PFSK-1 (cell line): ENCODE measurements around the gene MRPL50.

Experiments
- FOXP2 ChIP-seq: optimal IDR thresholded peaks from 2 replicates; pipeline ENCODE3; 2011; ENCODE audit warnings: borderline replicate concordance, control low read depth, inconsistent platforms; ENCODE audit not compliant: insufficient read depth; ENCODE audit errors: extremely low read length, extremely low read depth
- POLR2AphosphoS5 ChIP-seq: IDR thresholded peaks from 2 replicates; pipeline ENCODE4 v1.6.1; 2012; ENCODE audit warnings: low read depth, mild to moderate bottlenecking, control low read depth, low read length, moderate library complexity
- REST ChIP-seq, 2 experiments: IDR thresholded peaks; 2 replicates each; pipeline versions ENCODE4 v1.6.1 to v1.8.0; 2011 to 2012; ENCODE audit warnings: low read depth in 2 of 2, low read length in 2 of 2, control low read depth in 1 of 2, inconsistent platforms in 1 of 2, mild to moderate bottlenecking in 1 of 2, moderate library complexity in 1 of 2; ENCODE audit not compliant: insufficient read depth in 1 of 2
- SIN3A ChIP-seq: IDR thresholded peaks from 2 replicates; pipeline ENCODE4 v1.6.1; 2012; ENCODE audit warnings: mild to moderate bottlenecking, low read length, moderate library complexity, borderline replicate concordance; ENCODE audit not compliant: insufficient read depth
- TAF1 ChIP-seq: IDR thresholded peaks from 2 replicates; pipeline ENCODE4 v1.6.1; 2012; ENCODE audit warnings: low read length, control low read depth, borderline replicate concordance; ENCODE audit not compliant: insufficient read depth

Gene MRPL50

GRCh38 chr9:101365181-101365580 lies 33.2 kb downstream of the MRPL50 start:
- TF ChIP-seq FOXP2 (no peak), SIN3A (no peak), REST (IDR thresholded peaks at IDR 0.05; ENCODE audit: insufficient read depth in 1 of 2, low read depth in 2 of 2, low read length in 2 of 2) (no peak), POLR2AphosphoS5 (no peak), TAF1 (no peak)

GRCh38 chr9:101362450-101362849 lies 36.0 kb downstream of the MRPL50 start:
- no peak for TF ChIP-seq POLR2AphosphoS5
- TF ChIP-seq REST (IDR thresholded peaks at IDR 0.05; ENCODE audit: insufficient read depth in 1 of 2, low read depth in 2 of 2, low read length in 2 of 2) = no peak
- no peak for TF ChIP-seq TAF1
- TF ChIP-seq SIN3A = no peak
- no peak for TF ChIP-seq FOXP2

- TF ChIP-seq POLR2AphosphoS5 = no peak
- TF ChIP-seq FOXP2 = no peak
- no peak for TF ChIP-seq SIN3A
- no peak for TF ChIP-seq REST (IDR thresholded peaks at IDR 0.05; ENCODE audit: insufficient read depth in 1 of 2, low read depth in 2 of 2, low read length in 2 of 2)
- TF ChIP-seq TAF1 = no peak
Observed at GRCh38 chr9:101360647-101361046, 37.8 kb downstream of the MRPL50 start.

GRCh38 chr9:101359679-101360078 lies 38.7 kb downstream of the MRPL50 start:
- TF ChIP-seq REST (IDR thresholded peaks at IDR 0.05; ENCODE audit: insufficient read depth in 1 of 2, low read depth in 2 of 2, low read length in 2 of 2) (no peak), FOXP2 (no peak), TAF1 (no peak), POLR2AphosphoS5 (no peak), SIN3A (no peak)

GRCh38 chr9:101356619-101357018 lies 41.8 kb downstream of the MRPL50 start:
- no peak for TF ChIP-seq SIN3A
- no peak for TF ChIP-seq TAF1
- no peak for TF ChIP-seq REST (IDR thresholded peaks at IDR 0.05; ENCODE audit: insufficient read depth in 1 of 2, low read depth in 2 of 2, low read length in 2 of 2)
- TF ChIP-seq FOXP2 = no peak
- TF ChIP-seq POLR2AphosphoS5 = no peak
